HS-5 (cell line): ENCODE results near the gene DMD.
A peak's percentile ranks its signal among the peaks of the same experiment; 100 is the strongest.
"Not testable (repeated sequence)": the region's sequence is repeated elsewhere in the genome, so short reads cannot be mapped to it uniquely, and the experiment has no call there.

Experiments used
- DNase-seq: peaks from one replicate; pipeline ENCODE4 v3.0.0-alpha.2; 2012; ENCODE audit warnings: low read depth

Gene DMD

DNA sequence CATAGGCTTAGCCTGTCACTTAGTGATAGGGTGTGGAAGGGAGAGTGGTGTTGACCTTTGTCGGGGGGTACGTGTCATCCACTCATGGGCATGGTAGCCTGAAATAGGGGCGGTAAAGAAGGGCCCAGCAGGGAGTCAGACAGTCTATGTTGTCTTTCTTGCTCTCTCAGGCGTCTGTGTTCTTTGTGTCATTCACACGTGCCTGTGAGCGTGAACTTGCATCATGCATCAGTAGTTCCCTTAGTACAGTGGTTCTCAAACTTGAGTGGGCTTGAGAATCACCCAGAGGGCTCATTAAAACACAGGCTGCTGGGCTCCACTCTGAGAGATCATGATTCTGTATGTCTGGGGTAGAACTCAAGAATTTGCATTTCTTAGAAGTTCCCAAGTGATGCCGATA, 1688.6 kb downstream of the DMD start:
- no peak for DNase-seq

- no peak for DNase-seq
These were observed 1689.4 kb downstream of the DMD start for GRCh38 chrX:31521941-31522340.

DNA sequence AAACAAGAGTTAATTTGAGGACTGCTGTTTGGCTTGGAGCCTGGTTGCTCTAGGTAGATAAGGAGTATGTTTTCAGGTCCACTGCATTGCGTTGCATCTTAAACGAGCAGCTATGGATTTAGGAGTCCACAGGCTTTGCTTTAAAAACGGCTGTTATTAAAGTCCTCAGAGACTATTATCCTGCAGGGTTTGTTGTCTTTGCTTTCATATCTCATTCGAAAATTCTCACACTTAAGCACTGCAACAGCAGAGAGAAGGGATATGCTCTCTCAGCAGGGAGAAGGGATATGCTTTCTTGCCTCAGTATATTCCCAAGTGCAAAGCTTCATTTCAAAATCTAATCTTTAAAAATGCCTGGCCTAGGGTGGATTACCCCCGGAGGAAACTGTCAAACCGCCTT, 1694.8 kb downstream of the DMD start:
- DNase-seq: no peak

- no peak for DNase-seq
These were observed 1703.0 kb downstream of the DMD start for GRCh38 chrX:31508338-31508737.

GRCh38 chrX:31506928-31507327, 1704.4 kb downstream of the DMD start:
- DNase-seq: no peak

DNA sequence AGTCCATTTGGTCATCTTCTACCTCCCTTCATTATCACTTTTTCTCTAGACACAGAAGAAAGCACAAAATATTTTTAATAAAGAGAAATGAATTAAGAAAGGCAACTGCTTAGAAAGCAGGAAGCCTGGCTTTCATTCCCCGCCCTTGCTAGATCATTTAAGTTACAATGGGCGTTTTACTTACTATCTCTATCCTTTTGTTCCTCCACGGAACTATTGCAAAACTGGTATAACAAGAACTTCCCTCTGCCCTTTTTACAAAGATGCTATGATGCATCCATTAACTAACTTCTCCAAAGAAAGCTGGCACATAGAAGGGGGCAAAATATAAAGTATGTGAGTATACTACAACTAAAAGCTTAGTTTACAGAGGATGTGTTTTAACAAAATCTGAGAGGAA, 1705.0 kb downstream of the DMD start:
- DNase-seq: no peak

DNA sequence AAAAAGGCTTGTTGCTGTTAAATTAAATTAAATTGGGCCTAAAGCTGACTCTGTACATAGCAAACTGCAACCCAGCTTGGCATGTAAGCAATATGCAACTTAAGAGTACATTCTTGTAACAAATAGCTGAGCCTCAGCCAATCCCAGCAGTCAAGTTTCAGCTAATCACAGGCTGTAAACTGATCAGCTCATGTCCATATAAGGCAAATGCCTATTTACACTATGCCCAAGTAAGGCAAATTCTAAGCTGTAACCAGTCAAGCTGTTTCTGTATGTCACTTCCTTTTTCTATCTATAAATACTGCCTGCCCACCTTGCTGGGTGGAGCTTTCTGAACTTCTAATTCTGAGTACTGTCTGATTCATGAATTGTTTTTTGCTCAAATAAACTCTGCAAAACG, 1710.4 kb downstream of the DMD start:
- no peak for DNase-seq

DNA sequence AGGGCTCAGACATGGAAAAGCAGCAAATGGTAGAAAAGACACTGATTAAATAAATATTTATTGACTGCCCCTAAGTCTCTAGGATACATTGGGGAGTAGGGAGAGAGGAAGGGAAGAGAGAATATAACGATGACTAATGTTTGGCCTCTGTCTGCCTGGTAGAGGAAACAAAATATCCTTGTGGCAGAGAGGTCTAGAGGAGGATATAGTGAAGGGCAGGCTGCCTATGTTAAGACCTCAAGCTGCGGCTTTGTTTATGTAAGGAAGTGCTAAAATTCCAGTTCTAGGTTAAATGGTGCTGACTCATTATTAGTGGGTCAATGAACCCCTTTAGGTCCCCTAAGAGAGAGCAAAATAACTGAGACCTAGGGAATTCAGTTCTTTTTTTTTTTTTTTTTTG, 1712.2 kb downstream of the DMD start:
- DNase-seq: no peak

- no peak for DNase-seq
These were observed 1714.3 kb downstream of the DMD start for GRCh38 chrX:31497086-31497485.

DNA sequence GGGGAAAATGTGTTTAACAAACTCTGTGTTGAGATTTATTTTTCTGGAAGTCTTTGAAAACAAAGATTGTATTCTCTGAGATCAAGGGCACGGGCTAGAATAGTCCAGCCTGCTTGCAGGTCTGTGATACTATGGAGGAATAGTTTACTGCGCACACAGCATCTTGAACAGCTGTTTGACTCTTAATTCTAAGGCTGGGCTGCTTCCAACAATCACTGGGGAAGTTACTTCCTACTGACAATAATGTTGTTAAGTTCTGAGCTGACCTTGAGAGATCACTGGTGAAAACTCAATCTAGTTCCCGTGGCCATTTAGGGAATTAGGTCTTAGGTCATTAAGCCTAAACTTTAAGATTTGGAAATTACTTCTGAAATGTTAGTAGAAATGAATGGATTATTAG, 1723.4 kb downstream of the DMD start:
- no peak for DNase-seq

- peak; percentile 36 for DNase-seq
These were observed 1728.0 kb downstream of the DMD start for GRCh38 chrX:31483336-31483735.

GRCh38 chrX:31480696-31481095, 1730.7 kb downstream of the DMD start:
- DNase-seq: no peak

DNA sequence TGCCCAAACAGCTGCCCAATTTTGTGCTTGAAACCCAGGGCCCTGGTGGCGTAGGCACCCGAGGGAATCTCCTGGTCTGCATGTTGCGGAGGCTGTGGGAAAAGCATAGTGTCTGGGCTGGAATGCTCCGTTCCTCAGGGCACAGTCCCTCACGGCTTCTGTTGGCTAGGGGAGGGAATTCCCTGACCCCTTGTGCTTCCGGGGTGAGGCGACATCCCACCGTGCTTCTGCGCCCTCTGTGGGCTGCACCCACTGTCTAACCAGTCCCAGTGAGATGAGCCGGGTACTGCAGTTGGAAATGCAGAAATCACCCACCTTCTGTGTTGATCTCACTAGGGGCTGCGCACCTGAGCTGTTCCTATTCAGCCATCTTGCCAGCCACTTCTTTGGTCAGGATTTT, 1740.1 kb downstream of the DMD start:
- no peak for DNase-seq

DNA sequence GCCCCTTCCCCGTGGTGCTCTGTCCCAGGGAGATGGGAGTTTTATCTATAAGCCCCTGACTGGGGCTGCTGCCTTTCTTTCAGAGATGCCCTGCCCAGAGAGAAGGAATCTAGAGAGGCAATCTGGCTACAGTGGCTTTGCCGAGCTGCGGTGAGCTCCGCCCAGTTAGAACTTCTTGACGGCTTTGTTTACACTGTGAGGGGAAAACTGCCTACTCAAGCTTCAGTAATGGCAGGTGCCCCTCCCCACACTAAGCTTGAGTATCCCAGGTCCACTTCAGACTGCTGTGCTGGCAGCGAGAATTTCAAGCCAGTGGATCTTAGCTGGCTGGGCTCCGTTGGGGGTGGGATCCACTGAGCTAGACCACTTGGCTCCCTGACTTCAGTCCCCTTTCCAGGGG, 1740.6 kb downstream of the DMD start:
- not testable (repeated sequence) for DNase-seq

GRCh38 chrX:31464306-31464915, 1746.9 kb downstream of the DMD start:
- no peak for DNase-seq

- no peak for DNase-seq
These were observed 1750.1 kb downstream of the DMD start for GRCh38 chrX:31461266-31461665.

DNA sequence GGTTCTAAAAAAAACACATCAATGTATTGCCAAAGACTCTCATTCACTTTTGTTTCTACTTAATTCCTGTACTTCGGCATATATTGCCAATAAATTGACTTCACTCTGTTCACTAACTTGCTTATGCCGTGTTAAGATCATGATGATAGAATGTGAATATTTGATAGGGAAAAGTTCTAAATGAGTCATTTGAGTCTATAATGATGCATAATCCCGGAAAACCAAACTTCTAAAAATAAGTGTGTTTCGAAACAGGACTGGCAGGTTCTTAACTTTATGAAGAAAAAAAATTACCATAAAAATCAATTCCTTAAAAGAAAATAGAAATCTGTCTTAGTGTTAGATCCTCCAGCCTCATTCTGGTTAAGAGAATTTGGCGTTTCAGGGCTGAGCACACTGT, 1752.0 kb downstream of the DMD start:
- no peak for DNase-seq

GRCh38 chrX:31449965-31450364, 1761.4 kb downstream of the DMD start:
- no peak for DNase-seq

DNA sequence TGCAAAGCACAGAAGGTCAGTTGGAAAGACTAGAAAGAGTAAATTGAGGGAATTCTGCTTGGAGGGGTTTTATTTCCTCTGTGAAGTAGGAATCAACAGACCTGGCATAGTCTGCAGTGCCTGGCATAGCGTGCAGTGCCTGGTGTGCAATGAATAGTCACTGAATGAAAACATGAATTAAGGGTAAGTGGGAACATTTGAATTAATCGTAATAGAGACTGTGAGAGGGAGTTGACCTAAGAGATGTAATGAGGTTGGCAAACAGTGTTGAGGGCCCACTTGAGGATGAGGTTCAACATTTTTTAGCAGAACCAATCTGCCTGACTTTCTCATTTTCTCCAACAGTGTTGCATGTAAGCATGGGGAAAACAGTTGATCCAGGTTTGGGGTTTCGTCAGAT, 1762.3 kb downstream of the DMD start:
- no peak for DNase-seq

GRCh38 chrX:31445542-31445941, 1765.8 kb downstream of the DMD start:
- DNase-seq: no peak

GRCh38 chrX:31443654-31444053, 1767.7 kb downstream of the DMD start:
- no peak for DNase-seq

DNA sequence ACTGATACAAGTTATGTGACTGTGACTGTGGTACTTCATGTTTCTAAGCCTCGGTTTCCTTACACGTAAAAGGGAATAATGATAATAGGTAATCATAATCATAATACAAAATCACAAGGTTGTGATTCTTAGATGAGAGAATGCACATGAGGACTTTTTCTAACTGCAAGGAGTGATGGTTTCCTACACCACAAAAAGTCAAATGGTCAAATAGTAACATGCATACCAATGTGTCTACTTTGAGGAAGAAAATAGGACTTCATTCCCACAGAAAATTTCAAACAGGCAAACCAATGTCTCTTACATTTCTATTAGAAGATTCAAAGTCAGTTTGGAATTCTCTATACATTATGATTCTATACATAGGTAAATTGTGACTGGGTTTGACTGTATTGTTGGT, 1770.8 kb downstream of the DMD start:
- DNase-seq: no peak

DNA sequence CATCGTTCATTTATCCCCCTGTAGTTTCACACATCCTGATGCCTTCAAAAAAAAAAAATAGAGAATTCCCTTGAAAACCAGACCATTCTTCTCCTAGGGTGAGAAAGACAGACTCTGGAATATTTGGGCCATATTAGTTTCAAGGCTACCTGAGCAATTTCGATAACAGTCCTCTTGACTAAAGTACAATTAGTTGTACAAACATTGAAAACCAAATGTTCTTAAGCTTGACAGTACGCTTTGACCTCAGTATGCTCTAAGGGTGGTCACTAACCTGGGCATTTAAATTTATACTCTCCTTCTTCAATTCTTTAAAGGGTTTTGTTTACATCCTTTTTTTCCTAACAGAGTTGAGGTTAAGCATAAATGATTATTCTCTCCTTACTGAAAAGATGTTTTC, 1774.9 kb downstream of the DMD start:
- no peak for DNase-seq

GRCh38 chrX:31435592-31435991, 1775.8 kb downstream of the DMD start:
- no peak for DNase-seq

GRCh38 chrX:31433856-31434255, 1777.5 kb downstream of the DMD start:
- no peak for DNase-seq
